Stimulated activated CD4-positive, alpha-beta T cell treated with anti-CD3 and anti-CD28 coated beads, Interleukin-1b, Interleukin-23, amount 100 ng/mL, for 48 hours (primary cell): Measurements from ENCODE around the gene ZBTB7C.

Source experiments
- DNase-seq: peaks from one replicate; pipeline ENCODE4 v3.0.0-alpha.2; 2020

Gene ZBTB7C

DNA sequence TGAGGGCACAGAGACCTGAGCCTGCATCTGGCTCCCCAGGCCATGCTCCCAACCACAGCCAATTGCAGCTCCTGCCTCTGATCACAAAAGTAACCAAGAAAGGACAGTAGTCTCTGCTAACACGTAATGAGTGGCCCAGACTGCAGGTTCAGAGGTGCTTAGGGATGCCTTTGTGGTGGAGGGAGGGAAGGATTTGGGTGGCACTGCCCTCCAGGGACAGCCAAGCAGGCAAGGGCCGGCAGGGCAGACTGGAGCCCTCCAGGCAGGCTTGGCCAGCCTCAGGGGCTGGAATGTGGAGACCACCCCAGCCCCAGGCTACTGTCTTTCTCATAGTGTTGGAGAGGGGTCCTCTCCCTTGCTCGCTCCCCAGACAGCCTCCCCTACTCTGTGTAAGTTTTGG lies 364.2 kb downstream of the ZBTB7C start:
- DNase-seq = no peak

GRCh38 chr18:48043166-48043565 lies 366.0 kb downstream of the ZBTB7C start:
- DNase-seq = no peak

DNA sequence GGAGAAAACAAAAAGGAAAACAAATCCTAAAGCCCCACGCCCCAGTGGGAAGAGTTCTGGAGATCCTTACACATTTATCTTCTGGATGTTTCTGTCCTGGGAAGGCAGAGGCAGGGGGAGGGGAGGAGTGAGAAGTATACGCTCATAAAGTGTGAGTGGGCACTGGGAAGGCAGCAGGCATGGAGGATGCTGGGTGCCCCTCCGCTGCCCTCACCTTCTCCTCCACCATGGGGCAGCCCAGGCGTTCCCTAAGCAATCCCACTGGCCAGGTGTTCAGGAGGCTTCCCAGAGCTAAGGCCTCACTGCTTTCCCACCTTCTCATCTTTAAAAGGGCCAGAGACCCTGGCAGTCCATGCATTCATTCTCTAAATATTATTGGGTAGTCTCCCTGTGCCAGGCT lies 366.8 kb downstream of the ZBTB7C start:
- no peak for DNase-seq

- no peak for DNase-seq
Measured at GRCh38 chr18:48040457-48041110, 368.6 kb downstream of the ZBTB7C start.

DNA sequence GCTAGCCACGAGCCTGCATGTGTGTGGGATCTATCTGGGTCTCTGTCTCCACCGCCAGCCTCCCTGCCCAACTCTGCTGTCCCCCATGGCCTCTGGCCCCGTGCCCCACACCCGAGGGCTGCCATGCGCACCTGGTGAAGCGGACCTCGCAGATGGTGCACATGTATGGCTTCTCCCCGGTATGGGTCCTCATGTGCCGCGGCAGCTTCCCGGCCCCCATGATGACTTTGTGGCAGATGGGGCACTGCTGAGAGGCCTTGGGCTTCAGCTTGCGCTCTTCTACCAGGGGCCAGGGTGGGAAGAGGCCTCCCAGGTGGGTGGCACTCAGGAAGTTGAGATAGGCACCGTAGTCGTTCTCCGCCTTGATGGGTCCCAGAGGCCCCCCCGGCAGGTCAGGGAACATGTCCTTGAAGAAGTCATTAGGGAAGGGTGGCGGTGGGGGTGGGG lies 369.4 kb downstream of the ZBTB7C start:
- DNase-seq = no peak

DNA sequence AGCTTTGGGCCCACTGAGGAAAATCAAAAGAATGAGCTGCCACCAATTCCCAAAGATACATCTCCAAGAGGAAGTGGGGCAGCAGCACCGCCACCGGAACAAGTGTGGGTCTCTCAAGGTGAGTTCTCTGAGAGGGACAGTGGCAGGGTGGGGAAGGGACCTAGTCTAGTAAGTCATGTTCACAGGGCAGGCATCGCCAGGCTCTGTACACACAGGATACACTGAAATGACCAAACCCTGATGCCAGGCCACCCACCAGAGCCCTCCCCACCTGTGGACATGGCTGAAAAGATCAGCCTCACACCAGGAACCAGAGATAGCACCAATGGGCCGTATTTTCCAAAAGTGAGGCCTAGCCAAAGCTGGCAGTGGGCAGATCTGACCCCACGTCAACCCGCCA lies 370.5 kb downstream of the ZBTB7C start:
- no peak for DNase-seq

DNA sequence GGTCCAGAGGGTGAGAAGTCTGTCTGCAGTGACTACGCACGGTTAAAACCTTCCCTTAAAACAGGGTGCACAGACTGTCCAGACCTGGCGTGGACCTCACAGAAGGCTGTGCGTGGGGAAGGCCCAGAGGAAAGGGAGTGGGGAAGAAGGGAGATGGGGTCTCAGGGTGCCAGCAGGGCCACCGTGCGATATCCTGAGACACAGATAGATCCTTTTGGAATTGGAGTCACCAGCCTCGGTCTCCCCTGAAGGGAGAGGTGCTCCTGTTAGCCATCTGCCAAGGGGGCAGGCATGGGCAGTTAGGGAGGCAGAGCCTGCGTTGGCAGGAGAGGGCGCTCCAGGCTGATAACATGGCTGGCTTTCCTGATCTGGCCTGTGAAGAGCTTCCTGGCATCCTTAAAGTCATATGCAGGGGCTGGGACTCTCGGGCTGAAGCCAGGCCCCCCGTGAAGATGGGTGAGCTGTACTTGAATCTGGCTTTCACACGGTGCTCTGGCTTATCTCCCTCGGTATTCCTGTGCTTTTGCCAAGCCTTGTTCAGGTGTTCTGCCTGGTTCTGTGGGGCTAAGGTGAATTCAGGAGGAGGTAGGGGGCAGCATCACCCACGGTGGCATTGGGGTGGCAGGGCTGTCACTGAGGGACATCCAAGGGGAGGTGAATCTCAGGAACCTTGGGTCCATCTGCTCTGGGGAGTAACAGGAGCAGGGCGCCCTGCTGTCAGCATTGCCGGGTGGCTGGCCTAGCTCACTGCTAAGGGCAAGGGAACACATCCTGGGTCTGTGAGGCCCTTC lies 371.5 kb downstream of the ZBTB7C start:
- no peak for DNase-seq

DNA sequence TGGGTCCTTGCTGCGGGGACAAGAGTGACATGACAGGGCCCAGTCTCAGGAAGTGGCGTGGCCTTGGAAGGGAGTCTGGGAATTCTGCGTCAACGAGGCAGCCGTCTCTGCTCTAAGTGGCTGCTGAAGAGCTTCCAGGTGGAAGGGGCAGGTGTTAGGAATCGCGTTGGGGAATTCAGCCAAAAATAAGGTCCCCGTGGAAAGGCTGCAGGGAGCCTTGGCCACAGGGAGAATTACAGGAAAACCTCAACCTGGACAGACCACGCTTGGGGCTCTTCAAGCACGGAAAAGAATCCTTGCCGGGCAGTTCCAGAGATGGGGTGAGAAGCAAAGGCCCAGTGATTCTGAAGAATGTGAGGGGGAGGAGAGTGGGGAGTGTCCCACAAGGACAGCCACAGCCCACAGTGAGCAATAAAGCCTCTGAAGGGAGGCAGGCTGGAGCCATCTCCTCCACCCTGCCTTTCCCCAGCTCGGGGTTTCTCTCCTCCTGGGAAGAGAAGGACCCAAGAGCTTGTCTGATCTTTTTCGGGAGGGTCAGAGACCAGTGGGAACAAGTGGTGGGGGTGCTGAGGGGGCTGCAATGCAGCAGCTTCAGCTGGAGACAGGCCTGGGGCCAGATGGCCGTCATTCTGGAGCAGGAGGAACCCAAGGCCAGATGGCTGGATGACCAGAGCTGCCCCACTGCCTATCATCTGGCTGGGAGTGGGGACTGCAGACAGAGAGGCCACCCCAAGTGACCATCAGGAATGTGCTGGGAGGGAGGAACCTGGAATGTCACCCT lies 372.4 kb downstream of the ZBTB7C start:
- no peak for DNase-seq

- no peak for DNase-seq
Measured at GRCh38 chr18:48036226-48036625, 373.0 kb downstream of the ZBTB7C start.

GRCh38 chr18:48035556-48035860 lies 373.7 kb downstream of the ZBTB7C start:
- DNase-seq = no peak

- no peak for DNase-seq
Measured at GRCh38 chr18:48034651-48035555, 374.3 kb downstream of the ZBTB7C start.

DNA sequence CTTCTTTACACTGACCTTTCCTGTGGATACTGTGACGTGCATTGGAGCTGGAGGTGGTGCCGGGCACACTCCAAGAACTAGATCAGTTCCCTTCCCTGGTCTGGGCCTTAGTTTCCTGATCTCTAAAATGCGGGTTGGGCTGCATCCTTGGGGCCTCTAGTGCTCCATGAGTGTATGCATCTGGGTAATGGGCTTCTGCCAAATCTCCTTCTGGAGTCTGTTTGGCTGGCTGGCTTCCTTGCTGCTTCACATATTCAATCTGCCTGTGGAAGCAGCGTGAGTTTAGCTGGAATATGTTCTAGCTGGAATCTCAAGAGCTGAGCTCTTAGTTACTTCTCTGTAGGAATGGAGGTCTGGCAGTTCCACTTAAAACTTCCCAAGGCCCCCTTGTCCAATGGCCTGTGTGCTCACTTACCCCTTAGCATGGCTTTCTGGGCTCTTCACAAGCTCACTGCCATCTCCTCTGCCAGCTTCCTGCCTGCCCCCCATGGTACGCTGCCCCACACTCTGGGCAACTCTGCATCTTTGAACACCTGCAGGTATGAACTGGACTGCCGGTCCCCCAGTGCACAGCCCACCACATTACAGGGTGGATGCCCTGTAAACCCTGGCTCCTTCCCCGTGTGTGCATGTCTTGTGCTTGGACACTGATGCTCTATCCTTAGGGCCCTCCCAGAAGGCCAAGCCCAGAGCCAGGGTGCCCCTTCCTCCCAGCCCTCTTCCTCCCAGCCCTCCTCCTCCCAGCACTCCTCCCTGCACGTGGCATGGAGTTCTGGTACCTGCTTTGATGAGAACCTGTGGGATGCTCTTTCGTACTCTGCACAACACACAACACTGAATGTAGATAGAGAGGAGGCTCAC lies 375.2 kb downstream of the ZBTB7C start:
- DNase-seq = no peak

DNA sequence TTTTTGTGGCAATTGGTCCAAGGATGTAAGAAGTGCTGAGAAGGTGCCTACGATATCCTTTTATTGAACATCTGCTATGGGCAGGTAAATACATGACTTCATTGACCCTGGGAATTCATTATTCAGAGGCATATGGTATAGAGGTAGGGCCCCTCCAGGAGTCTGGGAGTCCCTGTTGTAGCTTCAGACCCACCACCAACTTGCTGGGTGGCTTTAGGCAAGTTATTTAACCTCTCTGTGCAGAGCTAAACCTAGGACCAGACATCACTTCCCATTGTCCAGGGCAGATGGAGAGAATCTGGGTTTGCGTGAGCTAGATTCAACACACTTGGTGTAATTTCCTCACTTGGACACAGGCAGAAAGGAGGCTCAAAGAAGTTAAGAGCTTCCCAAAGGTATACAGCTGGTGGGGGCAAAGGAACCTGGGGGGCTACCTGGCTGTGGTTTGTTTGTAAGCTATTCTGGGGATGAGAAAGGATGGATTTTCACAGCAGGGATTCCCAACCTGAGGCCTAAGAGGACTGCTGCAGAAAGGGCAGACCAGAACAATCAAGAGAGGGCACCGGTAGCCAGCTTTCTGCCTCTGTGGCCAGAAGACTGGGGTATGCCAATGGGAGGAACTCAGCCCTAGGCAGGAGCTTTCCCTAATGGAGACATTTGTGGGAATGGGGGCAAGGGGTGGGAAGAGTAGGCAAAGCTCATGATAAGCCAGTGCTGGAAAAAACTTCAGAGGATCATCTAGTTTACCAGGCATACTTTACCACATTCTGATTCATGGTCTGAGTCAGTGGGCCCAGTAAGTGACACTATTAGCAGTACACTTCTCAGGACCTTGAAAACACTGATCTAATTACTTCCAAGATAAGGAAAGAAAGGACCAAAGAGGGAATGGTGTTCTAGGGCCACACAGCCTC lies 376.1 kb downstream of the ZBTB7C start:
- no peak for DNase-seq

DNA sequence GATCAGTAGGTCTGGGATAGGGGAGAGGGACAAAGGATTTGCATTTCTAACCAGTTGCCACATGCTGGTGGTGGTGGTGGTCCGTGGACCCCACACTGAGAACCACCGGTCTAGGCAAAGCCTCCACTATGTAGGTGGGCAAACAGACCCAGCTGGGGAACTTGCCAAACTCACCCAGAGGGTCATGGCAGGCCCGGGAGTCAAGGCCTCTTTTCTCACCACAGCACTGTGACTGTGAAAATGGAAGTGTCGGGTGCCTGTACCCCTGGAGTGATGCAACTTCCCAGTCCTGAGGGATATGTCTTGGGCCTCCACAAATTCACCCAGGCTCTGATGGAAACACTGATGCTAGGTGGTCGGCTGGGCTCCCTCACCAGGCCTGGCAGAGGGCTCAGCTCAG lies 377.5 kb downstream of the ZBTB7C start:
- no peak for DNase-seq

DNA sequence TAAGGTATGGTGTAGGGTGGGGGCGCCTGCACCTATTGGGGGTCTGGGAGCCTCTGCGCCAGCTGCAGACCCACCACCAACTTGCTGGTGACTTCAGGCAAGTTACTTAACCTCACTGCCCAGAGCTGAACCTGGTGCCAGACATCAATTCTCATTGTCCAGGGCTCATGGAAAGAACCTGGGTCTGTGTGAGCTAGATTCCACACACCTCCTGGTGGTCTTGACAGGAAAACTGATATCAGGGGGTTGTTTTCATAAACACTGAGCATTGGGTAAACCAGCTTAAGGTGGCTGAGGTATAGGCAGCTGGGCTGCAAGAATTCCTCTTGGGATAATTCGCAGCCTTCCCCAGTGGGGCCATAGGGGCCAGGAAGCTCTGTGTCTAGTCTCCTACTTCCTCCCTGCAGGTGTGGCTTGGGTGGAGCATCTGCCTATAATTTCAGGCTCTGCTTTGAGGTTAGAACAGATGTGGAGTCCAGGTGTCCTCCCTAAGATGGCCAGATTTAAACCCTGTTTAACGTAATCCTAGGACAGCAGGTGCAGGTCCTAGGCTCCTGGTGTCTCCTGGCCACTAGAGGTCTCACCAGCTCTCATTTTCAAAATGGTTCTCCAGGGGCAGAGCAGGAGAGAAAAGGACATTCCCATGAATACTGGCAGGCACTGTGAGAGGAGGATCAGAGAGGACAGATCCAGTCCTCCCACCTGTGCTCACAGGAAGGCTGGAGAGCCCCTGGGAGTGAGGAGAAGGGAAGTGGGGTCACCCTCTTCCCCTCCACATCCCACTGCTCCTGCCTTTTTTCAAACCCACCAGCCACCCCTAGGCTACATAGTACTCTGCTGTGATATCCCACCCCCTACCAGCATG lies 378.3 kb downstream of the ZBTB7C start:
- no peak for DNase-seq

DNA sequence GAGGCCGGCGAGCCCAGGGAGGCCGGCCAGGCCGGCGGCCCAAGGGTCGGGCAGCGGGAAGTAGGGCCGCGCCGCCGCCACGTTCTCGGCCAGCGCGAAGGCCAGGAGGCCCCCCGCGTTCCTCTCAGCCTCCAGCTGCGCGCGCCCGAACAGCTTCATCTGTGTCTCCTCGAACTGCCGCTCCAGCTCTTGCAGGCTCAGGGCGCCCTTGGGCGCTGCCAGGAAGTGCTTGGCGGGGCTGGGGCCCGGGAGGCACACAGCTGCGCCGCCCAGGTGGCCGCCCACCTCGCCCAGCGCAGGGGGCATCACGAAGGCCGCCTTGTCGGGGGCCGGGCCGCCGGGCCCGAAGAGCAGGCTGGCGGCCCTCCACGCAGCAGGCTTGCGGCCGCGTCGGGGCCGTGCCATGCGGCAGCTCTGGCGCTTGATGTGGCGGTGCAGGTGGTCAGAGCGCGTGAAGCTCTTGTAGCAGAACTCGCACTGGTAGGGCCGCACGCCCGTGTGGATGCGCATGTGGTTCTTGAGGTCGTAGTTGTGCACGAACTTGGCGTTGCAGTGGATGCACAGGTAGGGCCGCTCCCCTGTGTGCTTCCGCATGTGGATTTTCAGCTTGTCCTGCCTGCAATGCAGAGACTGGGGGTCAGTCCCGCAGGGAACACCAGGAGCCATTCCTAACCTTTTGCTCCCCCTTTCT lies 379.7 kb downstream of the ZBTB7C start:
- DNase-seq = no peak

- DNase-seq = no peak
Measured at GRCh38 chr18:48028696-48029095, 380.5 kb downstream of the ZBTB7C start.

- no peak for DNase-seq
Measured at GRCh38 chr18:48028081-48028480, 381.1 kb downstream of the ZBTB7C start.

GRCh38 chr18:48027401-48027963 lies 381.7 kb downstream of the ZBTB7C start:
- no peak for DNase-seq
